Hypothalamus (tissue), 51 donors: ENCODE results near the gene GNAO1.

Experiments
- DNase-seq, 51 donors: peaks; one replicate each; lab custom pipeline; 2025; lab: John Stamatoyannopoulos, UW

GNAO1 gene

DNA sequence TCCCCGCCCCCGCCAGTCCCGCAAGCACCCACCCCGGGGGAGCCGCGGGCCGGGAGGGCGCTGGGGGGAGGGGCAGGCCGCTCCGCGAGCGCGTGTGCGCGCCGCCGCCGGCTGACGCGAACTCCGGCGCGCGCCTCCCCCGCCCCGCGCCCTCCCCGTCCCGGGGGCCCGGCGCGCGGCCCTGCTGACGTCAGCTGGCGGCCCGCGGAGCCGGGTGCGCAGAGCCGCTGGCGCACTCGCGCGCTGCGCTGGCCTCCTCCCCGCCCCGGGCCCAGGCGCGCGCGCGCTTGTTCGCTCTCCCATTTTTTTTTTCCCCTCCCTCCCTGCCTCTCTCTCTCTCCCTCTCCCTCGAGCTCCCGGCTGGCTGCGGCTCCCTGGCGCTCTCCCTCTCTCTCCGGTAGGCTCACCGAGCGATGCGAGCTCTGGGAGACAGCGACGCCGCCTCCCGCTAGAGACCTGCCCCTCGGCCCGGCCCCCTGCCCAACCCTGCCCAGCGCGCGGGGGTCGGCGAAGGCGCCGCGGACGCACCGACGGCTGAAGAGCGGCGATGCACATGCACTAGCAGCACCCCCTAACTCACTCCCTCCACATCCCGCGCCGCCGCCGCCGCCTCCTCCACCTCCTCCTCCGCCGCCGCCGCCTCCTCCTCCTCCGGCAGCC is at the start of gene GNAO1:
TSS of gene GNAO1 (plus strand) at position 334 of the 660 bp plus-strand sequence. CDS start 747 bp downstream, outside the sequence.
- peak in 49 of 51 donors; percentile 48 to 96 (median 83) for DNase-seq

DNA sequence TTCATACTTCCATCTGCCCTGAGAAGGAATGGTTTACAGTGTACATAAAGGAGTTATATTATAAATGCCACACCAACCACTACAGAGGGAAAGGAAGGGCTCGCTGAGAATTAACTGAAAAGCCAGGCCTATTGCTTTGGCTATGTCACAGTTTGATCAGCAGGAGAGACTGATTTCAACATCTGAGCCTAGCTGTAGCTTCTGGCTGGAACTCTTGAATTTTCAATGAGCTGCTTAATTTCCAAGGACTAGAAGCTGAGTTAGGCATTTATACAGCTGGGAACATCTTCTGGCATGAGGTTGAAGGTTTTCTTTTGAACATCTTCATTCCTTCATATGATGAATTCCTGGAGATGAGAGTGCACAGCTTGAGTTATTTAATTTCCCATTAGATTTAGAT is 47.6 kb upstream of the GNAO1 start:
- DNase-seq, result no peak

DNA sequence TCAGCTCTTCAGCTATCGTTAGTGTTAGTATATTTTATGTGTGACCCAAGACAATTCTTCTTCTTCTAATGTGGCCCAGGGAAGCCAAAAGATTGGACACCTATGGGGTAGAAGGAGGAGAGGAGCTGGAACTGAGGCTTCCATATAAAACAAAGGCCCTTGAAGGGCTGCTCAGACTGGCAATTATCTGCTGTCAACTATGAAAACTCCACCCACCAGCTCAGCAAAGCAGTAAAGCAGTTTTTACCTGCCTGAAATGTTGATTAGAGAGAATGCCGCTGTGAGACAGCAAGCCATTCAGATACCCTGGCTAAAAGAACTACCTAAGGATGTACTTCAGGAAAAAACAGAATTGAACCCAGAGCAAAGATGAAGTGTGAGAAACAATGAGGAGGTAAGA is 45.9 kb upstream of the GNAO1 start:
- no peak for DNase-seq

DNA sequence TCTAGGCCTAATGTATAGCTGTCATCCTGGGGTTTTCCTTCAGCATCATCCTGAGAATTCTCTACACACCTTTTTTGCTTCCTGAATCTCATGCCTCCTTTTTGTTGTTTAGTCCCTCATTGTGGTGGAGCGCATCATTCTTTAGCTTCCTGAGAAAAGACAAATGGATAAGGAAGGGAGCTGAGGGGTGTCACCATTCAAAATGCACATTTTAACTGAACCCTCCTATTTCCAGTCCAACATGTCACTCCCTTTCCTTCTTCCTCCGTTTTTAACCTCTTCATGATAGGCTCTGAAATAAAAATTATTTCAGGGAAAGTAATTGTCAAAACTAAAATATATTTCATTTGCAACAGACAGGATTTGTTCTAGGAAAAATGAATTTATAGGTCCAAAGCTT is 39.7 kb upstream of the GNAO1 start:
- DNase-seq, result no peak

DNA sequence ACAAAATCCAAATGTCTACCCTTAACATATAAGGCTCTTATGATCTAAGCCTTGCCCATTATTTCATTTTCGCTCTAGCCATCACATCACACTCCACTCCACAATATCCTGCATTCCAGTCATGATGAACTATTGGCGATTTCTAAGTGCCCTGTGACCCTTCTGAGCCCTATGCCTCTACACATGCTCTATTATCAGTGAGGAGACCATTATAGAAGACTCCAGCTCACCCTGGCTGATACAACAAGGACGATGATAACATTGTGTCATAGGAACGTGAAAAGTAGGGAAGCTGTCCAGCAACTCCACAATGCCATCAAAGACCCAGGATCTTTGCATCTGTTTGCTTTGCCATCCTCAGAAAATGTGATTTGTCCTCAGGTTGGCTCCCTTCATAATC is 29.6 kb upstream of the GNAO1 start:
- no peak for DNase-seq

DNA sequence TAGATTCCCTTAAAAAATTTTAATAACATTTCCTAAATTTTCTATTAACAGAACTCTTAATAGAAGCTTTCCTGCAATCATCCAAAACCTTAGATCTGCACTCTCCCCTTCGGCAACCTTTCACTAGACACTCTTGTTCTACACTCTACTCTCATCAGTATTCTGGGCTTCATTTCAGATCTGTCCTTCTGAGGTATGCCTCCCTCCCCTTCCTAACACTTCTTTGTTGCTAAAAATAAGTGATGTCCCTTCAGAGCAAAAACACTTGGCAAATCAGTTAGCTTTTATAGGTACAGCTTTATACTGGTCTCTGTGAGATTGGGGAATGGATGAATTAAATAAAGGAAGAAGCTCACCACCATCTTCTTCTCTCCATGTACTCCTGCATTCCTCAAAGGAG is 28.2 kb upstream of the GNAO1 start:
- no peak for DNase-seq

DNA sequence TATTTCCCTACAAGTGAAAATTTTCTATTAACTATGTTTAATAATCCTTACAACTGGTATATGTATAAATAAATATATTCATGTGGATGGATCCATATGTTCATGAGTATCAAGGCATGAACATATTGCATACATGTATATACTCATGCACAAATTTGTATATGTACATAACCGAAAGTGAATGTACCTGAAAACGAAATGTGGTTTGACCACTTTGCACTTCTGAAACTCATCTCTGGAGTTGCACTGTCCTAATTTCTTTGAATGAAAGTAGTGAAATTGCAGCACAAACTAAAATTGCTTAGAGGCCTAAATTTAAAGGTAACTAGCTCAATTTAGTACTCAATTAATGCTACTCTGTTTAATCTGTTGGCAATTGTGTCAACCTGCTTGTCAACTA is 27.4 kb upstream of the GNAO1 start:
- DNase-seq, result no peak

DNA sequence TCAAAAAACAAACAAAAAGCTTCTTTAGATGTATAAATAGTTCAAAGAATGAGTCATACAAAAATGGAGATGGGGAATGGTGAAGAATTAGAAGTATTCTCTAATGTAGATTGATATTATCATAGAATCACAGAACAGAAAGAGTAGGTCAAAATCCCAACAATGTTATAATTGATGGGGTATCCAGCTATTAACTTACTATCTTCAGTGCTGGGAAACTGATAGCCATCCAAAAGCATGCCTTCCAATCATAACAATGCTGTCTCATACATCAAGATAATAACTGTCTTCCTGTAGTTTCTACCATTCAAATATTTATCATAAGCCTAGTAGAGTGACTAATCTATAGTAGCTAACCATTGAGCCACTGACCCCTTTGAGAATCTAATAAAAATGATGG is 26.7 kb upstream of the GNAO1 start:
- DNase-seq, result no peak

DNA sequence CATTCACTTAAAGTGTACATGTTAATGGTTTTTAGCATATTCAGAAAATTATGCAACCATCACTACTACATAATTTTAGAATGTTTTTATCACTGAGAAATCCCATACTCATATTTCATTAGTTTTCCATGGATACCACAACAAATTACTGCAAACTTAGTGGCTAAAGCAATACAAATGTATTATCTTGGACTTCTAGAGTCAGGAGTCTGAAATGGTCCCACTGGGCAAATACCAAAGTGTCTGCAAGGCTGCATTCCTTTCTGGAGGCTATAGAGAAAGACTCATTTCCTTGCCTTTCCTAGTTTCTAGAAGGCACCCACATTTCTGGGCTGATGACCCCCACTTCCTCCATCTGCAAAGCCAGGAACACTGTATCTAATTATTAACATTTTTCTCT is 16.9 kb upstream of the GNAO1 start:
- DNase-seq, result no peak

DNA sequence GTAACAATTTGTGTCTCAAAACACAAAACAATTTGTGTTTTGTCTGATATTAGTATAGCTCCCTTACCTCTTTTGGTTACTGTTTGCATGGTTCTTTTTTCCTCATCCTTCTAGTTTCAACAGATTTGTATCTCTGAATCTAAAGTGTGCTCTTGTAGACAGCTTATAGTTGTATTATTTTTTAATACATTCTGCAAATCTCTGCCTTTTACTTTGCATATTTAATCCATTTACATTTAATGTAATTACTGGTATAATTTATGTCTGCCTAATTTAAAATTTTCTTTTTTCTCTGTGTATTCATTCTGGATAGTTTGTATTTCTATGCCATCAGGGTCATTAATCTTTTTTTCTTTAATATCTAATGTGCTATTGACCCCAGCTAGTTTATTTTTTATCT is 9.9 kb upstream of the GNAO1 start:
- no peak for DNase-seq

DNA sequence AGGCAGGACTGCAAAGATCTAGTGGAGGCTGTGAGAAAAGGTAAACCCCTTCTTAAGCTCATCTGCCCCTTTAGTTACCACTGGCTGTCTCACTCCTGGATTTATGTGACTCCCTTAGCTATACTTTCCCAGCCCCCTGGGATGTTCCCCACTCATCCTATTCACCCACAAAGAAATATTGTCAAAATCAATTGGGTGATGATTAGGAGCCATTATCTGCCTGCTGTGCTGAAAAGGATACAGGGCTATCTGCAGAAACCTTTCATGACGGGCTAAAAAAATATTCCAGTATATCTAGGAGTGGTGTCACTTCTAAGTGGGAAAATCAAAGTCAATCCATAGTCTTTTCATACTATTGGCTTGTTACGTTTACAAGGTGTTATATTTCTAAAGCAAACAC is 8.0 kb upstream of the GNAO1 start:
- no peak for DNase-seq

DNA sequence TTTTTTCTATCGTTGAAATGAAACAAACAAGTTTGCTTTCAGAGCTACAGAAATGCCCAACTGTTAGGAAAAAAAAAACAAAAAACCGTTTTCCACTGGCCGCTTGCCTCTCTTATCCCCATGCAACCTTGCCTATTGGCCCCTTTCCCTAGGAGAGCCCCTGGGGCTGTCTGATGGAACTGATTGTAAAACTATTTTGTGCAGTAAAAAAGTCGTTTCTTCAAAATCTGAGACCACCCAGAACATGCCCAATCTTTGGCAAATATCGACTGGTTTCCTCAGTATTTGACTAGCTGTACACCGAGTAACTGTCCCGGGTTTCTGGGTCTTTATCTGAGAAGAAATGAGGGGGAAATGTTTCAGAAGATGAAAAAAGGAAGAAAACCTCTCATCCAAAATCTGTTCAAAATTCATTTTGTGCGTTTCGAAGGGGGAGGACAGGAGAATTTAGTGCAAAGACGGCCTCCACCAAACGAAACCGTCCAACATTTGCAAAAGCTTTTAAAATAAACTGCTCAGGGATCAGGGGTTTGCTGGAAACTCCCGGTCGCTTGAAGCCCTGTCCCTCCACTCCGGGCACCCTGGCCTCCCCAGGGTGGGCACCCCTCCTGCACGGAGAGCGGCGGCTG is 1.1 kb upstream of the GNAO1 start:
- DNase-seq, result peak in 11 of 51 donors; percentile 1 to 71 (median 9)

DNA sequence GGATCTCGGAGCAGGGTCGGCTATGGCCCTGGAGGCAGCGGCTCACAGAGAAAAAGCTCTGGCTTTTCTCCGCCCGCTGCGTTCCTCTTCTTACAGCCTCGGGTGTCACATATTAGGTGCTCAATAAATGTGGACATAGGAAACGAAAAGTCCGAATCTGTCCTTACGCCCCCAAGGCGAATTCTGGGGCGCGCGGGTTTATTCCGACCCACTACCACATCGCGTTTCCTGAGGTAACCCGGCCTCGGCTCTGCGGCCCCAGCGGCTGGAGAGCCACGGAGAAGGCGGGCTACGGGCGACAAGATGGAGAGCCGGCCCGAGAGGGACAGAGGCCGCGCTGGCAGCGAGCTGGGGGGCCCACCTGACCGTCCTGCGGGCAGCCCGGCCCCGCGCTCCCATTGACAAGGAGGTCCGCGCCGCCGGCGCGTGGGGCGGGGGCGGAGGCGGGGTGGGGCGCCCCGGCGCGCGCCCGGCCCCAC is 573 bp upstream of the GNAO1 start:
- DNase-seq, result peak in 18 of 51 donors; percentile 44 to 91 (median 82)

DNA sequence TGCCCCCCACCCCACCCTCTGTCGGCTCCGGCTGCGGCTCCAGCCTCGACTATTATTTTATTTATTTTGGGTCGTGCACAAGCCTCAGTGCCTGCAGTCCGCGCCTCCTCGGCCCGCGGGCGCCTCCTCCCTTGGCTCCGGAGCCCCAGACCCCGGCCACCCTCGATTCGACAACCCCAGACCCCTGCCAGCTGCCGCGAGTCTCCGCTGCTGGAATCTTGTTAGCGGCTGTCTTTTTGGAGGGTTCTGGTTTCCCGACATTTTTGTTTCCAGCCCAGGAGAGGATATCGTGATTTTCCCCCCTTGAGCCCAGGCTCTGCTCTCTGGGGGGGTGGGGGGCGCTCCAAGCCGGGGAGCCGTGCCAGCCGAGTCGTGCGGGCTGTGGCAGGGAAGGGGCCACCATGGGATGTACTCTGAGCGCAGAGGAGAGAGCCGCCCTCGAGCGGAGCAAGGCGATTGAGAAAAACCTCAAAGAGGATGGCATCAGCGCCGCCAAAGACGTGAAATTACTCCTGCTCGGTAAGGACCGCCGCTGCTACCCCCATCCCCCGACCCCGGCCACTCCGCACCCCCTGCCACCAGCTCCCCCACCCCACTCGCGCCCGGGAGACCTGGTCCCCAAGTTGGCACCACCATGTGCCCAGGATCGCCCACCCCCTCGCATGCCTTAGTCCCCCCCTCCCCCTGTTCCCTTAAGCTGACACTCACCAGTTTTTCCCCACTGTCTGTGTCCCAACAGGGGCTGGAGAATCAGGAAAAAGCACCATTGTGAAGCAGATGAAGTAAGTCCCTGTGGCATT is 746 bp downstream of the GNAO1 start:
- DNase-seq, result peak in 20 of 51 donors; percentile 24 to 70 (median 46)

DNA sequence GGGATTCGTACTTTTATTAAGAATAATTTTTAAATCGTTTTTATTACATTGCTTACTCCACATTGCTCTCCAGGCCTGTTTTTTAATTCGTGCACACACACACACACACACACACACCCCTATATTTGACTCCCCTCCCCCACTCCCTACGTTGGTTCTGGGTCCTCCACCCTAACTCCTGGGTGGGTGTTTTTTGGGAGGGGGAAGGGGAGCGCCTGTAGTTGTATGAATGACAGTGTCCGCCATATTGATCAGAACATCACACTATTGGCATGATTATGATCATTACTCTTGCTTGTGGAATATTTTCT is 1.3 kb downstream of the GNAO1 start:
- DNase-seq, result peak in 2 of 51 donors; percentile 13 to 79

DNA sequence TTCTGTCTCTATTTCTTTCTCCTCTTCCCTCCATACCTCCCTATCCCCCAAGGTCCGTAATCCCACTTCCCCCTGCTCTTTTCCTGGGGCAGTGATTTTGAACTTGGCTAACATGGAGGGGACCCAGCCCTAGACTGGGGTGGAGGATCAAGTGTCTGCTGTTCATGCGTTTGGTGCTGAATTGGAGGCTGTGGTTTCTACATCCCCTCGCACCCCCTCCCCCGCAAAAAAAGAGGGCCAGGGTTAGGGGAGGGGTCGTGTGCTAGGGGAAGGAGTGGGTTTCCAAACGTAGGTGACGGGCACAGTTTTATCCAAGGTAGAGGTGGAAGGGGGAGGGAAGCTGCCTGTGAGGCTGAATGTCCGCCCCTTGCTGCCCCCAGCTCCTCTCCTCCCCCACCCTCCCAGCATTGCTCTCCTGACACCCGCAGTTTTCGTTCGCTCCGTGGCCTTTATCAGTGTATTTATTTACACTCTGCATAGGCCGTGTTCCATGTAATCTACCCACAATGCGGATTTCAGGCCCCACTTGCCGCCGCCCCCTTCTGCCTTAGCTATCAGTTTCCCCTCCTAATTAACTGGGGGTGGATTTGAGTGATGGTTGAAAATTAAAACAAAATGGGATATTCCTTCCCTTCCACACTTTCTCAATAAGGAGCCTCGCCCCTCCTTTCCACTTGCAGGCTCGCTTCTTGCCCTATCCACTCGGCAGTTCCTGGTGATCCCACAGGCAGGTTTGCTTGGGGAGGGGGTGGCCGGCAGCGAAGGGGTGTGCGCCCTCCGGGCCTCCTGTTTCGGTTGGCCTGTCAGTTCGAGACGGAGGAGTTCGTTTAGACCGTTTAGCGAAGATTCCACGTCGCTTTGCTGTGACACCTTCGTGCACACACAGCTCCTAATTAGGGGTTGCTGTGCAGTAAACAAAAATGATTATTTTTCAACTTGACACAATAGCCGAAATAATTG is 2.0 kb downstream of the GNAO1 start:
- peak in 7 of 51 donors; percentile 20 to 79 (median 41) for DNase-seq

DNA sequence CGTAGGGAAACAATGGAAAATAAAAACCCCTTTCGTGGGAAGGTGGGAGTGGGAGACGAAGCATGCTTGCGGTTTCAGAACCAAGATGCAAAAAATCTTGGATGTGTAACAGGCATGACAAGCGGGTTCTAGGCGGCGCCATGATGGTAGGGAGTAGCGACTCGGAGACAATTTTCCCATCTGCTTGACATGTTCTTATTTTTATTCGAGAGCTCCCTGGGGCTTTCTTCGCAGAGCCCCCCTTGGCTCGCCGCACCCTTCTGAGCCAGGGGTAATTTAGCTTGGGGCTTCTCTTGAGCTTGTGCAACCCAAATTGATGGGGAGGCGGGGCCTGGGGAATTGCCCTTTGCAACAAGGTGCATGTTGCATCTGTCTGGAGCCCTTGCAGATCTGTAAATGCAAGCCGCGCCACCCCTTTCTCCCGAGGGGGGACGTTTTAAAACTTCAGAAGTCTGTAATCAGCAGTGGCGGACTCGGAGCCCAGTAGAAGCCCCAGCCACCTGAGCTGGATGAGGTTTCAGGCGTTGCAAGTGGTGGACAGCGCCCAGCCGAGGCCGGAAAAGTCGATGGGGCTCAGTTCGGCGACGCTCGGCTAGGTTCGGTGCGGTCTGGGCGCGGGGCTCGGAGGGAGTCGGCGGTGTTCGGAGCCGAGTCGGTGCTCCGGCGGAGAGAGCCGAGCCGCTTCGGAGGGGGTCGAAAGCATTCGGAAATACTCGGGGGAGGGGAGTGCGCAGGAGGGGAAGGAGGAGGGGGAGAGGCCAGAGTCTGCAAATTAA is 2.9 kb downstream of the GNAO1 start:
- DNase-seq, result peak in 47 of 51 donors; percentile 37 to 93 (median 82)

DNA sequence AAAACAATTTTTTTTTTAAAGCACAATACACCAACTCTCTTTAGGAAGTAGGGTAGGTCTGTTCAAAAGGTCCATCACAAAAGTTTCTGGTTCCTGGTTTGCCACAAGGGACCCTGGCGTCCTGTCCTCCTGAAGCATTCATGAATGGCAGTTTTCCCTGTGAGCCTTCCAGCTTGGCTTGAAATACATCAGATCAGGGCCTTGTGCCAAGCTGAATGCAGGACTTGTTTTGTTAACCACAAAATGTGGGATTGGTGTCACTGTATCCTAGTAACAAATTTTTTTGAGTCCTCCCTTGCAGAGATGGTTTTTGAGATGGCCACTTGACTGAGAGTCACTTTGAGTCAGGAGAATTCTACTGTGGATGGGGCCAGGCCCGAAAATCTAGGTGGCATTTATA is 3.9 kb downstream of the GNAO1 start:
- peak in 28 of 51 donors; percentile 7 to 75 (median 40) for DNase-seq

DNA sequence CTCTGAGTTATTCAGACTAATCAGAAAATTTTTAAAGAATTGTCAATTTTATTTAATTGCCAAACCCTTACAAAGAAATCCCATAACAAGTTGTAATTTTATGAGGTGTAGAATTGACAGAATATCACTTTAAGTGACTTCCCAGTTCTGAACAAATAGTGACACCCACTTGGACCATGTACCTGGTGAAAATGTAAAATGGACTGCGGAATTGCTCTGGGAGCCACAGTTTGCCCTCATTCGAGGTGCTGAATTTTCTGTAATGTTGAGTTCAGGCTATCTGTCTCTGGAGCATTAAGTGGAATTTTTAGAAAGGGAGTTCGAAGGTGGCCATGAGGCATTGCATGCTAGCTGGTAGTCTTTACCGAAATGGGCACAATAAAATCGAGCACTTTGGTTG is 5.1 kb downstream of the GNAO1 start:
- no peak for DNase-seq
